ENCODE results near the gene ANKRD11. TPM values are rescaled to one million over a fixed set of nuclear protein-coding genes. Genes with fewer than 3 reads are reported as not detected.
A peak's percentile ranks its signal among the peaks of the same experiment; 100 is the strongest.
"Not testable (repeated sequence)": the region's sequence is repeated elsewhere in the genome, so short reads cannot be mapped to it uniquely, and the experiment has no call there.

ANKRD11 gene
- polyA plus RNA-seq, 5 donors: 82.4 to 104 (median 91.2) TPM

DNA sequence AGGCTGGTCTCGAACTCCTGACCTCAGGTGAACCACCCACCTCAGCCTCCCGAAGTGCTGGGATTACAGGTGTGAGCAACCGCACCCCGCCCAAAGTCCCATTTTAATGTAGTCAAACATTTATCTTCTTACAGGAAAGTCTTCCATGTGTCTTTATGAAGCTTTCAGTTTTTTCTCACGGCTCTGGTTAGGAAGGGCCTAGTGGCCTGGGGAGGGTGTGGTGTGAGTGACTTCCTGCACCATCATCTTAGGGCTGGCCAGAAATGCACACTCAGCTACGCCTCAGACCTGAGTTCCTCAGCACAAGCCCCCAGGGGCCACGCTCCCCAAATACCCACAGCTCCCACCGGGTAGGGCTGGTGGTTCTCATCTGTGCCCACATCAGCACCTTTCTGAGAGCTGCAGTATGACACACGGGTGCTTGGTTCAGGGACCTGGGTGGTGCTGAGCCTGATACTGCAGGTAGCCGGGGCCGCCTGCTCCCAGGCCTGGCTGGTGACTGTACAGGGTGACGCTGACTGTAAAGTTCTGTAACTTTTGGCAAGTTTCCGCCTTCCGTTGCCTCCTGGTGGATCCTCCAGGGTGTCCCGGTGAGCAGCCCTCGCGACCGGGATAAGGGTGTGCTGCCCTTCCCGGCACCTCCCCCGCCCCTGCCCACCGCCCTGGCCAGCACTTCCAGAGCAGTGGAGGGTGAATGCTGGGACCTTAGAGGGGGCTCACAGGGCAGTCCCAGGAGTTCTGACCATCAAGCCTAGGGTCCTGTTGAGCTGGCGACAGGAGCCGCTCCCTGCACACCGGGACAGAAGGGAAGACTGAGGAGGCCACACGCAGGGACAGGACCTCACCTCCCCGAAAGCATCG, 220.3 kb downstream of the ANKRD11 start:
- no peak for DNase-seq

DNA sequence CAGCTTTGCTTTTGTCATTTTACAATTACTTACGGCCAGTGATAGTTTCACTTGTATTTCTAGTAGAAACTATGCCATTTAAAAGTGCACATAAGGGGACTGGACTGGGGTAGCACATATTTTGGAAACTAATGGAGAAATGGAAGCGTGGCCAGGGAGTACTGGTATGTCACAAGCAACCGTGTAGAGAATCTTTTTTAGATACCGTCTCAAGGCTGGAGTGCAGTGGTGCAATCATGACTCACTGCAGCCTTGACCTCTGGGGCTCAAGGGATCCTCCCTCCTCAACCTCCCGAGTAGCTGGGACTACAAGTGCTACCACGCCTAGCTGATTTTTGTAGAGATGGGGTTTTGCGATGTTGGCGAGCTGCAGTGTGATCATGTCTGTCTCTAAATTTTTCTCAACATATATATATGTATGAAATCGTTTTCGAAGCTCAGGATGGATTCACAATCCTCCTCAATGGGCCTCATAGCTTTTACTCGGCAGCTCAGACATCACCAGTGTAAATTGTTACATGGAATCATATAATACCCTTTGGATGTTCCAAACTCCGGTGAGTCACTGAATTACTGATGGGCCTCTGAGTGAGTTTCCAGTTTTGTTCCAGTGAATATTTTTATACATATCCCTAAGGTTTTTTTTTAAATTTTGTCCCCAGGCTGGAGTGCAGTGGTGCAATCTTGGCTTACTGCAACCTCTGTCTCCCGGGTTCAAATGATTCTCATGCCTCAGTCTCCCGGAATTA, 221.2 kb downstream of the ANKRD11 start:
- no peak for DNase-seq

- DNase-seq: no peak
These were observed 221.8 kb downstream of the ANKRD11 start for GRCh38 chr16:89268585-89268984.

DNA sequence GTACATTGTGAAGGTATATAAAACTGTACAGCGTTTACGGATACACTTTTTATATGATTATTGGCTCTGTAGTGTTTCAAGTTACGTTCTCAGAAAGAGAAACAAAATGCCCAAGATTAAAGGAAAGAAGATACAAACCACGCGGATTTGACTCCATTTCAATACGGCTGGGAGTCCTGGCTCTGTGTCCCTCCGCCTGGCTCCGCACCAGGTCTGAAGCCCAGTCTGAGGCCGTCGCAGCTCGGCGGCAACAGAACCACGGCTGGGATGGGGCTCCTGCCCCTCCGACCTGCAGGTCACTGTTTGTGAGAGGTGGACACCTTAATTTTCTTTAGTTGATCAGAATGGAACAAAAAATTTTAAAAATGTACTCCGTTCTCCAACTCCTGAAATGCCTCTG, 222.6 kb downstream of the ANKRD11 start:
- not testable (repeated sequence) for DNase-seq

- DNase-seq: no peak
These were observed 223.7 kb downstream of the ANKRD11 start for GRCh38 chr16:89266521-89267134.

GRCh38 chr16:89265647-89266046, 224.7 kb downstream of the ANKRD11 start:
- DNase-seq: no peak

DNA sequence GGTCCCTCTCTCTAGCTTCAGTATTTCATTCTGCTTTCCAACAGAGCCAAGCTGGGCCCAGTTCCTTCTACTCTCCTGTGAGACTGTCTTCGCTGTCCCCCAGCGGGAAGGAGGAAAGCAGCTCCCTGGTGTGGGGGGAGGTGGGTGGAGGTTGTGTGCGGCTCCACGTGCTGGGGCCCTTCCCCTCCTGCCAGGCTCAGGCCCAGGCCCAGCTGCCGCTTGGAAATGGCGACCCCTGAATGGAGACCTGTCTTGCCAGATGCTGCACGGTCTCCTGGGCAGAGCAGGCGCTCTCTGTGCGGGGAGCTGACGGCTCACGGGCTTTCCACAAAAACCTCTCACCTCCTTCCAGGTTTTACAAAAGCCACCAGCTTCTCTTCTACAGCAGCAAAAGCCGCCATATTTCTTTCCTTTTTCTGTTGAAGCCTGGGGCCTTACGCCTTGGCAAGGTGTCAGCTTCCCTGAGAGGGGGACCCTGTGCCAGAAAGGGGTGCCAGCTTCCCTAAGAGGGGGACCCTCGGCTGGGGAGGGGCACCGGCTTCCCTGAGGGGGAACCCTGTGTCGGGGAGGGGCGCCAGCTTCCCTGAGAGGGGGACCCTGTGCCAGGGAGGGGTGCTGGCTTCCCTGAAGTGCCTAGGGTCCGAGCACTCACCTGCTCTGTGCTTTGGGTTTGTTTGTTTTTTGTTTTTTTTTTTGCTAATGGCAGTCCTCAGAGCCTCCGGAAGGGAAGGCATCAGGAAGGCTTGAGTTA, 225.4 kb downstream of the ANKRD11 start:
- no peak for DNase-seq

DNA sequence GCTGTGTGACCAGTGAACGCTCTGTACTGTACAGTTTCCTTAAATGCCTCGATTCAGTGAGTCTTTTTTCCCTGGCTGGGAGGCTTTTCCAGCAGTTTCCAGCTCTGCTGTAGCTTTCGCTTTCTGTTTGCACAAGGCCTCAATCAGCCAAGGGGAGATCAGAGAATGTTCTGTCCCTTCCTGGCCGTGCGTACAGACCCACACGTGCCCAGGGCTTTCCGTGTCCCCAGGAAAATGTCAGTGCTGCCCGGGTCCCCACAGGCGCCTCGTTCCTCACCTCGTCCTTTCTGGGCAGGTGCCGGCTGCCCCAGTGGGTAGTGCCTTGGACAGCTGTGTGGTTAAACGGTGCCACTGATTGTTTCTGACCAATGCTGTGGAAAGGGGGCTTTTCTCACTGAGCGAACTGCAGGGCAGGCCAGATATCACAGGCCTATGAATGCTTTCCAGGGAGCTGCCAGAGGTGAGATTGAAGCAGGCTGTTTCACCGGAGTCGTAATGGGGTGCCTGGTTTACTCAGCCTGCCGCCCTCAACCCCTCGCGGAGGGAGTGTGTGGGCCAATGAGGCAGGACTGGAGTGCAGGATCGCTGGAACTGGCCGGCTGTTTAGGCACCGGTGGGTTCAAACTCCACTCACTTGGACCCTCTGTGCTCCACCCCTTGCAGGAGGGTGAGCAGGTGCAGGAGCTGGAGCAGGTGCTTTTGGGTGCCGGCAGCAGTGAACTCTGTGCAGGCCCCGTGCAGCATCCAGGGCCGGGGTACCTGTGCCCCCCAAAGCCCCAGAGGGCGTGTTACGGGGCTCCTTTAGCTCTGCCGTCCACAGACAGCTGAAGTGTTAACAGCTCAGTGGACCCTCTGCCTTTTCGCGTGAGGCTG, 228.4 kb downstream of the ANKRD11 start:
- DNase-seq: no peak

DNA sequence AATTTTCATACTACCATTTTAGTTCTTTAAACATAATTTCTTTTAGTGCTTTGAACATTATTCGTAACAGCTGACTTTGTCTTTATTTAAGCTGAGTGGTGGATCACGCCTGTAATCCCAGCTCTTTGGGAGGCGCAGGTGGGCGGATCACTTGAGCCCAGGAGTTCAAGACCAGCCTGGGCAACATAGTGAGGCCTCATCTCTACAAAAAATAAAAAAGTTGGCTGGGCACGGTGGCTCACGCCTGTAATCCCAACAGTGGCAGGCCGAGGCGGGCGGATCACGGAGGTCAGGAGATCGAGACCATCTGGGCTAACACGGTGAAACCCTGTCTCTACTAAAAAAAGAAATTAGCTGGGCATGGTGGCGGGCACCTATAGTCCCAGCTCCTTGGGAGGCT, 230.5 kb downstream of the ANKRD11 start:
- not testable (repeated sequence) for DNase-seq

- no peak for DNase-seq
These were observed 232.4 kb downstream of the ANKRD11 start for GRCh38 chr16:89257757-89258465.

DNA sequence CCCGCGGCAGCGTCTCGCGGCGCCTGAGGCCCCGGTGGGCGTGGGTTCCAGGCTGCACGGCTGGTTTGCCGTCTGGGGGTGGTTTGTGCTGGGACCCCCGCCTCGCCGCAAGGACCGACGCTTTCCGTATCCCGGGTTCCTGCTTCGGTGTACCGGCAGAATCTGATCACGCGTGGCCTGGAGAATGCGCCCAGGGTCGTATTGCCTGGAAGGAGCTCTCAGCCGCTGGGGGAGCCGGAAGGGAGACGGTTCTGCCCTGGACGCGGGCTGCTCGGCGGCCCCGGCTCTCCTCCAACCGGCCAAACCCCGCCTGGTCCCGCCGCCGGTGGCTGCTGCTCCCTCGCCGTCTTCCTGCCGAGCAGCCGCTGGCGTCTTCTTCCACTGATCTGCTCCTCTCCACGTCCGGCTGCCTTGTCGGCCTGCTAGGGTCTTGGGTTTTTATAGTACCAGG, 233.1 kb downstream of the ANKRD11 start:
- DNase-seq: no peak

DNA sequence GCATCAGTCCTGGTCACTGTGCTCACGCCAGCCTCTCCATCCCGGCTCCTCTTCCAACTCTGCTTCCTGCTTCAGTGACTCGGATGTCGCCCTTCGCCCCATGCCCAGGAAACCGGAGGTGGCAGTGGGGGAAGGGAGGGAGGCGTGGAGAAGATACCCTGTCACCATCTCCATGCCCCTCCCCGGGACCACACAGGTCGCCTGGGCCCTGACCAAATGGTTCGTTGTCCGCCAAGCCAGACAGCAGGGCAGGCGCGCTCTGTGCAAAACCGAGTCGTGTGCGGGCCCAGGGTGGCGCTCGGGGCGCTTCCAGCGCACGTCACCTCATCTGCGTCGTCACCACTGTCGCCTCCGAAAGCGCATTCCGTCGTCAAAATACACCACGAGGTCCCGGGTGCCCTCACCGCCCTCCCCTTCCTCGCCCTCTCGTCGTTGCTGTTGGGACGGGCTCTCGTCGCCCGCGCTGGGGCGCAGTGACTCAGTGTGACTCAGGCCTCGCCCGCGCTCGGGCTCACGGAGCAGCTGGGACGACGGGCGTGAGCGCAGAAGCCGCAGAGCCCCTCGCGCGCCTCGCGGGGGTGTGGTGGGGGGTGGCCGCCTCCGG, 233.6 kb downstream of the ANKRD11 start:
- peak; percentile 33 to 45 for DNase-seq

- no peak for DNase-seq
These were observed 236.6 kb downstream of the ANKRD11 start for GRCh38 chr16:89253548-89254287.

DNA sequence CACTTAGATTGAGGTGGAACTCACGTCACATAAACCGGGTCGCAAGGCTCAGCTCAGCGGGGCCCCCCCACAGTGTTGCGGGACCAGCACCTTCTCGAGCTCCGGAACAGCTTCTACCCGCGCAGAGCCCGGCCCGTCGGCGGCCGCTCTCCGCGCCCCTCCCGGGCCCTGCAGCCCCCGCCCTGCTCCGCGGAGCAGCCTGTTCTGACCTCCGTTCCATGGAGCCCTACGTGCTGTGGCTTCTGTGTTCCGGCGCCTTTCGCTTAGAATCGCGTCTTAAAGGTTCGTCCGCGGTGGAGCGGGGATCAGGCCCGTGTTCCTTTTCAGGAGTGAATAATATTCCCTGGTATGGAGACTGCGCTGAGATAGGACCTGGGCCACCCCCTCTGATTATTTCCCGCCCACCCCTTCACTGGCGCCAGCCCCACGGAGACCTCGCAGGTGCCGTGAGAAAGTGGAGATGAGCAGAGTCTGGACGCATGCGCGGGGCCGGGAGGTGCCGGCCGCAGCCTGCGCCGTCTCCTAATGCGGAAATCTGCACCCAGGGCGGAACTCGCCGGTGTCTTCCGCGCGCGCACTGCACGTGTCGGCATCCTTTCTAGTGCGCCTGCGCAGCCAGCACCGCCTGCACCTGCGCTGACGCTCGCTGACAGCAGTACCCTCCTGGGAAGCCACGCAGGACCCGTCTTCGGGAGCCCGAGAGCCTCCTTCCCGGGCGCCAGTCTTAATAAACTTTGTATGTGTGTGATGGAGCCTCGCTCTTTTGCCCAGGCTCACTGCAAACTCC, 242.0 kb downstream of the ANKRD11 start:
- no peak for DNase-seq

- DNase-seq: not testable (repeated sequence)
These were observed 242.7 kb downstream of the ANKRD11 start for GRCh38 chr16:89247734-89248075.

DNA sequence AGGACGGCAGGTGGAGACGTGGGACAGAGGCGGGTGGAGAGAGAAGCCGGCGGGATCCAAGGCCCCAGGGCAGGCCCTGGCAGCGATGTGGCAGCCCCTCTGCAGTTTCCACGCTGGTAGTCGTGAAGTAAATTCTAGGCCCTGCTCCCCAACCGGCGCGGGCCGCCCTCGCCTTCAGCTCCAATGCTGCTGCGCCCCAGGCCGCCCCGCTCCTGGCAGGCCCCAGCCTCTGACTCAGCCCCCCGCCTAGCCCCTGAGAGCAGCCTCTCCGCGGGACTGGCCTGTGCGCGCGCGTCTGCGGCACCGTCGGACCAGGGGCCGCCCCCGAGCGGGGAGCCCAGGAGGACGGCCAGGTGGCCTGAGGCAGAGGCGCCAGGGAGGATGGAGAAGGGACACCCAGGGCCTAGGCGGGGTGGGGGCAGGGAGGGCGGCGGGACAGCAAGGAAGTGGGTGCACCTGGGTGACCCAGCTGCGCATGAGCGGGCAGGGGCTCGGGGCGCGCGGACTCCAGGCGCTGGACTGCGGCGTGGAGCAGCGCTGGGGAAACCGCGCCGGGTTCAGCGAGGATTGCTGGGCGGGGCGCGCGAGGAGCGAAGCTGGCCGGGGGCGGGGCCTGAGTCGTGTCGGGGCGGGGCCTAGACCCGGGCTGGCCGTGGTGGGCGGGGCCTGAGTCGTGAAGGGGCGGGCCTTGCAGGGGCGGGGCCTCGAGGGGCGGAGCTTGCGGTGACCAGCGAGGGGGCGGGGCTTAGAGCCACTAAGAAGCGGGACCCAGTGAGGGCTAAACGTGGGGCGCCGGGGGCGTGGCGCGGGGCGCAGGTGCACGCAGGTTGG, 243.2 kb downstream of the ANKRD11 start:
- DNase-seq: peak; percentile 45 to 53

- DNase-seq: no peak
These were observed 243.9 kb downstream of the ANKRD11 start for GRCh38 chr16:89246383-89246902.

All from right lung (tissue), 5 donors.